HG03558 (cell line): Measurements from ENCODE around the gene ZNF747.
"Not testable (repeated sequence)": the region's sequence is repeated elsewhere in the genome, so short reads cannot be mapped to it uniquely, and the experiment has no call there.

Experiments
- ATAC-seq: cut with Tn5 transposase; IDR thresholded peaks from one replicate; pipeline ENCODE4 v1.9.1; 2021; ENCODE audit warnings: moderate number of reproducible peaks; ENCODE audit not compliant: unreplicated experiment; ENCODE audit errors: extremely low read depth

ZNF747 gene

GRCh38 chr16:30535106-30535776, 583 bp upstream of the ZNF747 start:
- ATAC-seq = no peak

GRCh38 chr16:30533748-30534367, 800 bp downstream of the ZNF747 start:
- ATAC-seq = no peak

- ATAC-seq = no peak
Measured at GRCh38 chr16:30533146-30533522, 1.5 kb downstream of the ZNF747 start.

- no peak for ATAC-seq
Measured at GRCh38 chr16:30532285-30533145, 2.1 kb downstream of the ZNF747 start.

- no peak for ATAC-seq
Measured at GRCh38 chr16:30530163-30531037, 4.3 kb downstream of the ZNF747 start.

- ATAC-seq = no peak
Measured at GRCh38 chr16:30528799-30529457, 5.7 kb downstream of the ZNF747 start.

- no peak for ATAC-seq
Measured at GRCh38 chr16:30527635-30528178, 7.0 kb downstream of the ZNF747 start.

- ATAC-seq = peak; percentile 39
Measured at GRCh38 chr16:30526823-30527634, 7.6 kb downstream of the ZNF747 start.

- ATAC-seq = peak; percentile 19
Measured at GRCh38 chr16:30526137-30526822, 8.4 kb downstream of the ZNF747 start, which contains the start of gene ZNF768. Gene ZNF768 (minus strand): TSS chr16:30526566. CDS start chr16:30526413, 153 bp downstream.

- no peak for ATAC-seq
Measured at GRCh38 chr16:30525844-30526136, 8.9 kb downstream of the ZNF747 start.

GRCh38 chr16:30524575-30525568, 9.8 kb downstream of the ZNF747 start:
- no peak for ATAC-seq

GRCh38 chr16:30523768-30524574, 10.7 kb downstream of the ZNF747 start:
- no peak for ATAC-seq

GRCh38 chr16:30522702-30523463, 11.8 kb downstream of the ZNF747 start:
- ATAC-seq = not testable (repeated sequence)

- no peak for ATAC-seq
Measured at GRCh38 chr16:30521873-30522641, 12.6 kb downstream of the ZNF747 start.

GRCh38 chr16:30521476-30521872, 13.2 kb downstream of the ZNF747 start:
- ATAC-seq = no peak
